IMR-90 (cell line): ENCODE data around the gene AKAP17A. TPM values are rescaled to one million over a fixed set of nuclear protein-coding genes. Genes with fewer than 3 reads are reported as not detected.

Source experiments
- ATAC-seq: fragments of 200-7000 bp; cut with Tn5 transposase; 2 replicates; pipeline ENCODE4 v1.9.1; 2020; ENCODE audit warnings: low read depth, mild to moderate bottlenecking, moderate library complexity
- BruUV-seq: library from RNA; stranded (reverse); fragments of 400-500 nt; replicated peaks from 2 replicates; lab custom pipeline; 2021; lab: Mats Ljungman, UMichigan
- CTCF ChIA-PET: fragments of 300-600 bp; formaldehyde crosslinking; extraction: SDS; loops from one replicate; lab custom pipeline; 2021; ENCODE audit warnings: antibody characterized with exemption; lab: Yijun Ruan, JAX
- POLR2A ChIA-PET: fragments of 300-600 bp; sonication (Branson Sonifier 250); formaldehyde crosslinking; loops from one replicate; lab custom pipeline; 2022; ENCODE audit warnings: antibody characterized with exemption; ENCODE audit not compliant: unreplicated experiment; lab: Charles Lee
- DNase-seq: peaks from one replicate; pipeline ENCODE4 v3.0.0; 2013
- H2AFZ ChIP-seq: replicated peaks from 2 replicates; pipeline ENCODE3; 2013; ENCODE audit warnings: low read length, mild to moderate bottlenecking; ENCODE audit not compliant: poor library complexity
- H2AK5ac ChIP-seq: 2 replicates; pipeline ENCODE4 v1.6.1; 2013; ENCODE audit warnings: low read depth, low read length, inconsistent platforms
- H2AK9ac ChIP-seq: replicated peaks from 2 replicates; pipeline ENCODE3; 2013; ENCODE audit warnings: mild to moderate bottlenecking, low read depth, low read length, moderate library complexity; ENCODE audit not compliant: poor library complexity
- H2BK120ac ChIP-seq: 2 replicates; pipeline ENCODE4 v1.6.1; 2013; ENCODE audit warnings: low read depth, low read length, inconsistent platforms
- H2BK15ac ChIP-seq: 3 replicates; pipeline ENCODE4 v1.6.1; 2013; ENCODE audit warnings: low read depth, low read length, inconsistent platforms
- H2BK20ac ChIP-seq: 2 replicates; pipeline ENCODE4 v1.6.1; 2013; ENCODE audit warnings: low read depth, mild to moderate bottlenecking, inconsistent platforms, low read length, moderate library complexity
- H2BK5ac ChIP-seq: 2 replicates; pipeline ENCODE4 v1.6.1; 2013; ENCODE audit warnings: mild to moderate bottlenecking, low read depth, low read length, inconsistent platforms; ENCODE audit not compliant: poor library complexity, severe bottlenecking
- H3K14ac ChIP-seq: replicated peaks from 2 replicates; pipeline ENCODE4 v1.6.1; 2013; ENCODE audit warnings: low read depth, low read length, inconsistent platforms
- H3K18ac ChIP-seq: 2 replicates; pipeline ENCODE4 v1.6.1; 2013; ENCODE audit warnings: low read depth, low read length, control low read depth
- H3K23ac ChIP-seq: 2 replicates; pipeline ENCODE4 v1.6.1; 2013; ENCODE audit warnings: low read depth, low read length, inconsistent platforms
- H3K27ac ChIP-seq: 2 replicates; pipeline ENCODE4 v1.5.1; 2013; ENCODE audit warnings: mild to moderate bottlenecking, control low read depth, low read length; ENCODE audit not compliant: insufficient read depth
- H3K27me3 ChIP-seq: 2 replicates; pipeline ENCODE4 v1.6.1; 2013; ENCODE audit warnings: low read length; ENCODE audit not compliant: control insufficient read depth, insufficient read depth
- H3K36me3 ChIP-seq: 2 replicates; pipeline ENCODE4 v1.6.1; 2013; ENCODE audit warnings: low read length, mixed read lengths; ENCODE audit not compliant: control insufficient read depth, insufficient read depth
- H3K4ac ChIP-seq: 2 replicates; pipeline ENCODE4 v1.6.1; 2013; ENCODE audit warnings: low read depth, low read length, inconsistent platforms
- H3K4me1 ChIP-seq: 2 replicates; pipeline ENCODE4 v1.6.1; 2013; ENCODE audit warnings: low read length, mixed read lengths; ENCODE audit not compliant: control insufficient read depth, insufficient read depth
- H3K4me2 ChIP-seq: 2 replicates; pipeline ENCODE4 v1.6.1; 2013; ENCODE audit warnings: low read depth, mild to moderate bottlenecking, control low read depth, low read length, moderate library complexity
- H3K4me3 ChIP-seq: 2 replicates; pipeline ENCODE4 v1.5.1; 2013; ENCODE audit warnings: low read depth, mild to moderate bottlenecking, control low read depth, low read length, moderate library complexity; ENCODE audit not compliant: insufficient read depth
- H3K56ac ChIP-seq: 2 replicates; pipeline ENCODE4 v1.6.1; 2013; ENCODE audit warnings: low read length, inconsistent platforms; ENCODE audit not compliant: insufficient read depth; ENCODE audit errors: extremely low read depth
- H3K79me1 ChIP-seq, 2 experiments: 2 replicates each; pipeline ENCODE4 v1.6.1; 2013; ENCODE audit warnings: low read length in 2 of 2, inconsistent platforms in 1 of 2, low read depth in 1 of 2
- H3K9ac ChIP-seq: 2 replicates; pipeline ENCODE4 v1.6.1; 2013; ENCODE audit warnings: low read depth, low read length, control low read depth
- H3K9me1 ChIP-seq: 2 replicates; pipeline ENCODE4 v1.6.1; 2013; ENCODE audit warnings: low read length, inconsistent platforms; ENCODE audit not compliant: insufficient read depth
- H3K9me3 ChIP-seq: 2 replicates; pipeline ENCODE4 v1.6.1; 2013; ENCODE audit warnings: low read length; ENCODE audit not compliant: control insufficient read depth, insufficient read depth
- H4K20me1 ChIP-seq: 2 replicates; pipeline ENCODE4 v1.6.1; 2013; ENCODE audit warnings: low read length, inconsistent platforms; ENCODE audit not compliant: insufficient read depth
- H4K5ac ChIP-seq: 2 replicates; pipeline ENCODE4 v1.6.1; 2013; ENCODE audit warnings: mild to moderate bottlenecking, low read depth, low read length, control low read depth
- H4K8ac ChIP-seq, 2 experiments: 2 replicates each; pipeline ENCODE4 v1.6.1; 2013; ENCODE audit warnings: low read depth in 2 of 2, low read length in 2 of 2, control low read depth in 1 of 2, inconsistent platforms in 1 of 2
- H4K91ac ChIP-seq: 2 replicates; pipeline ENCODE4 v1.6.1; 2013; ENCODE audit warnings: low read depth, low read length, inconsistent platforms; ENCODE audit not compliant: insufficient read depth
- BHLHE40 ChIP-seq: fragments of 150-350 bp; IDR thresholded peaks from 2 replicates; pipeline ENCODE4 v1.6.1; 2016; ENCODE audit warnings: mild to moderate bottlenecking, low read depth, low read length
- CEBPB ChIP-seq: IDR thresholded peaks from 2 replicates; pipeline ENCODE4 v1.6.1; 2012; ENCODE audit warnings: low read depth, low read length, improper control_type of control experiment
- CHD1 ChIP-seq: IDR thresholded peaks from 2 replicates; pipeline ENCODE4 v1.6.1; 2012; ENCODE audit warnings: low read depth, low read length, improper control_type of control experiment
- ELK1 ChIP-seq: fragments of 150-350 bp; IDR thresholded peaks from 2 replicates; pipeline ENCODE4 v1.6.1; 2016; ENCODE audit warnings: low read depth, mild to moderate bottlenecking, low read length, moderate library complexity, borderline replicate concordance
- FOS ChIP-seq: fragments of 150-350 bp; IDR thresholded peaks from 2 replicates; pipeline ENCODE4 v1.6.1; 2016; ENCODE audit warnings: low read depth, low read length
- MAFK ChIP-seq: IDR thresholded peaks from 2 replicates; pipeline ENCODE4 v1.6.1; 2012; ENCODE audit warnings: low read depth, low read length, improper control_type of control experiment
- MAZ ChIP-seq: IDR thresholded peaks from 2 replicates; pipeline ENCODE4 v1.6.1; 2012; ENCODE audit warnings: low read depth, mild to moderate bottlenecking, low read length, improper control_type of control experiment, moderate library complexity, borderline replicate concordance
- MXI1 ChIP-seq: IDR thresholded peaks from 2 replicates; pipeline ENCODE4 v1.6.1; 2012; ENCODE audit warnings: low read depth, mild to moderate bottlenecking, low read length, moderate library complexity, borderline replicate concordance
- NFE2L2 ChIP-seq: fragments of 150-350 bp; IDR thresholded peaks from 2 replicates; pipeline ENCODE4 v1.6.1; 2016; ENCODE audit warnings: low read depth, mild to moderate bottlenecking, low read length
- POLR2A ChIP-seq: IDR thresholded peaks from 2 replicates; pipeline ENCODE4 v1.6.1; 2012; ENCODE audit warnings: mild to moderate bottlenecking, low read depth, low read length
- RAD21 ChIP-seq: IDR thresholded peaks from 2 replicates; pipeline ENCODE4 v1.6.1; 2012; ENCODE audit warnings: low read length, improper control_type of control experiment
- RCOR1 ChIP-seq: IDR thresholded peaks from 2 replicates; pipeline ENCODE4 v1.6.1; 2012; ENCODE audit warnings: mild to moderate bottlenecking, low read length, improper control_type of control experiment; ENCODE audit not compliant: insufficient replicate concordance
- RFX5 ChIP-seq: IDR thresholded peaks from 2 replicates; pipeline ENCODE4 v1.8.0; 2012; ENCODE audit warnings: low read depth, mild to moderate bottlenecking, low read length, moderate library complexity
- SMC3 ChIP-seq: fragments of 150-350 bp; IDR thresholded peaks from 2 replicates; pipeline ENCODE4 v1.6.1; 2016; ENCODE audit warnings: low read depth, mild to moderate bottlenecking, antibody characterized with exemption, low read length, moderate library complexity
- WGBS, 2 experiments: methylation state at CpG; one replicate each; pipeline versions ENCODE4 v1.1.5 to v1.1.7; 2013; ENCODE audit warnings: missing lambda C conversion rate in 2 of 2; ENCODE audit not compliant: insufficient read length in 1 of 2; ENCODE audit errors: extremely low coverage in 2 of 2; 5-methylcytosine and 5-hydroxymethylcytosine counted together
- dilution Hi-C: fragments of 300-500 bp; cut with HindIII; formaldehyde crosslinking; loops from one replicate; pipeline ENCODE4 v1.14.3; 2018; ENCODE audit warnings: low sequenced_read_pairs; ENCODE audit not compliant: unreplicated experiment
- in situ Hi-C: fragments of 300-500 bp; cut with MboI; formaldehyde crosslinking; loops from 3 replicates; pipeline ENCODE4 v1.14.3; 2019; ENCODE audit warnings: low sequenced_read_pairs, inconsistent platforms, mixed read lengths
- intact Hi-C: fragments of 100-400 bp; cut with micrococcal nuclease; formaldehyde crosslinking; loops from 2 replicates; pipeline ENCODE4 v1.10.0; 2022
- polyA plus RNA-seq, 3 experiments: library from polyadenylated mRNA; depleted of rRNA; stranded (reverse); fragments of >200 nt; gene quantifications; 2 replicates each; pipeline ENCODE4 v1.2.3, GENCODE V29; 2012; ENCODE audit warnings: low replicate concordance in 1 of 3
- total RNA-seq: library from RNA; depleted of rRNA; stranded (reverse); fragments of >200 nt; gene quantifications from 2 replicates; pipeline ENCODE4 v1.2.3, GENCODE V29; 2012

AKAP17A gene
- total and polyA plus RNA-seq, 2 of the 4 experiments (the other 2 are of a cell fraction), result 9.0 to 23.7 TPM

GRCh38 chrX:1581132-1581531 lies 10.3 kb upstream of the AKAP17A start (continued):
- TF ChIP-seq ELK1 (no peak), RCOR1 (no peak)

- Histone ChIP-seq H3K79me1 (no peaks in the 10 kb centered on the region), H2BK20ac (no peak overlapping the region), H3K18ac (no peak overlapping the region), H3K14ac (no peak overlapping the region), H3K36me3 (no peaks in the 10 kb centered on the region), H4K20me1 (no peaks in the 10 kb centered on the region), H2BK15ac (no peak overlapping the region), H3K4me2 (no peak overlapping the region), H2AFZ (no peak overlapping the region), H4K5ac (no peak overlapping the region), H2BK5ac (no peak overlapping the region), H3K56ac (no peak overlapping the region), H3K4me1 (no peaks in the 10 kb centered on the region), H3K4me3 (no peak overlapping the region), H3K9ac (no peak overlapping the region), H3K27ac (no peak overlapping the region), H3K4ac (no peak overlapping the region), H2AK9ac (no peak overlapping the region), H4K8ac (no peak overlapping the region), H2AK5ac (no peak overlapping the region), H3K9me3 (no peaks in the 10 kb centered on the region), H3K23ac (no peak overlapping the region), H2BK120ac (no peak overlapping the region), H3K9me1 (no peaks in the 10 kb centered on the region), H4K91ac (no peak overlapping the region), H3K27me3 (no peaks in the 10 kb centered on the region)
- in situ Hi-C loops (loop anchor here (25.0 kb wide), 1 partner anchor 121 kb away; the partner anchor contains the start of gene ASMTL), dilution Hi-C loops (no loop called here), intact Hi-C loops (no loop called here)
- ChIA-PET POLR2A (no interaction called here), CTCF (no interaction called here)
- ATAC-seq, result no peak
- no peak for DNase-seq
- 61% methylated on average over 12 of the region's 27 CpGs; no CpG with 5 or more reads in 1 of the 2 experiments for WGBS, 2 experiments
- no TSS peak for BruUV-seq
- TF ChIP-seq RAD21 (no peak), ELK1 (no peak), MAZ (no peak), CEBPB (no peak), NFE2L2 (no peak), RCOR1 (no peak), CHD1 (no peak), BHLHE40 (no peak), SMC3 (no peak), MAFK (no peak), FOS (no peak), RFX5 (no peak), POLR2A (no peak), MXI1 (no peak)
Measured at GRCh38 chrX:1582686-1583437, 8.5 kb upstream of the AKAP17A start.
